ENCODE measurements around the gene TTI1. TPM values are rescaled to one million over a fixed set of nuclear protein-coding genes. Genes with fewer than 3 reads are reported as not detected.
A peak's percentile ranks its signal among the peaks of the same experiment; 100 is the strongest.

TTI1 gene
- total RNA-seq, 1 donor from 2014 or later, result 13.4 TPM

DNA sequence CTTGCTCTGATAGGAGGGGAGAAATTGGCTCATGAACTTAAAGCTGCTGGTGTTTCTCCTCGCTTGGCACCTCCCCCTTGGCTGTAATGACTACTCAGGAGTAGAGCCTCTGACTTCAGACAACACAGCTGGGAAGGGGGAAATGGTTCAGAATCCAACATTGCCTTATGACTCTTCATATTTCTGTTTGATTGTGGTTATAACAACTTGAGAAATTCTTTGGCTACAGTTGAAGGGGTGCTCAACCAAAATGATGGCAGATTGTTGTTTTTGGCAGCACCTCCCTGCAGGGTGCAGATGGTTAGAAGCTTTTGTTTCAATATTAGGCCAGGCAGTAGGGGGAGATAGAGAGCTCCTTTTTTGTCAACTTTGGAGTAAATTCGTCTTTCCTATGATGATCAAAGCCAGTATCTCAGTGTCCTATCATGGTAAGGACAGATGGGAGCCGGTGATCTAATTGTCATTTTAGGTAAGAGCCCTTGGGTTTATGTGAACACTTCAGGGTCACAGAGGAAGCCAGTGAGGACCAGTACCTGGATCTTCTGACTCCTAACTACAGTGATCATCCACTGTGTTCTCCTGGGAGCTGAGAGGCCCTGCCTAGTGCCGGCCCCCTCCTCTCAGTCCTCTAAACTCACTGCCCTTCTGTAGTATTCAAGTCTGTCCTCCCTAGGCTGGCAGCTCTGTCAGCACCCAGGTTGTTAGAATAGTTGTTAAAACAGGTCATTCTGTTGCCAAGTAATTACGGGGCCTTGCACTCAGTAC lies 40.2 kb upstream of the TTI1 start:
- Histone ChIP-seq H3K4me2 (ENCODE audit: low read length) (peak overlapping the region; percentile 30), H3K36me3 (ENCODE audit: insufficient read depth, low read length) (peaks cover 29% of the 10 kb centered on the region), H3K9me3 (ENCODE audit: insufficient read depth, low read depth, low read length) (no peaks in the 10 kb centered on the region), H3K27me3 (ENCODE audit: insufficient read depth, low read length) (no peaks in the 10 kb centered on the region), H4K20me1 (ENCODE audit: insufficient read depth, low read length) (peaks cover 4% of the 10 kb centered on the region), H3K4me3 (ENCODE audit: insufficient read depth, low read depth, low read length) (no peak overlapping the region), H3K9ac (ENCODE audit: low read length) (peak overlapping the region; percentile 4), H3K27ac (ENCODE audit: low read depth, low read length) (peak overlapping the region; percentile 13), H3K4me1 (ENCODE audit: insufficient read depth, low read length) (peaks cover 13% of the 10 kb centered on the region), H2AFZ (ENCODE audit: low read depth, low read length) (no peak overlapping the region), H3K79me2 (ENCODE audit: insufficient read depth, low read length) (peaks cover 14% of the 10 kb centered on the region)
- TF ChIP-seq, protein P1, sequence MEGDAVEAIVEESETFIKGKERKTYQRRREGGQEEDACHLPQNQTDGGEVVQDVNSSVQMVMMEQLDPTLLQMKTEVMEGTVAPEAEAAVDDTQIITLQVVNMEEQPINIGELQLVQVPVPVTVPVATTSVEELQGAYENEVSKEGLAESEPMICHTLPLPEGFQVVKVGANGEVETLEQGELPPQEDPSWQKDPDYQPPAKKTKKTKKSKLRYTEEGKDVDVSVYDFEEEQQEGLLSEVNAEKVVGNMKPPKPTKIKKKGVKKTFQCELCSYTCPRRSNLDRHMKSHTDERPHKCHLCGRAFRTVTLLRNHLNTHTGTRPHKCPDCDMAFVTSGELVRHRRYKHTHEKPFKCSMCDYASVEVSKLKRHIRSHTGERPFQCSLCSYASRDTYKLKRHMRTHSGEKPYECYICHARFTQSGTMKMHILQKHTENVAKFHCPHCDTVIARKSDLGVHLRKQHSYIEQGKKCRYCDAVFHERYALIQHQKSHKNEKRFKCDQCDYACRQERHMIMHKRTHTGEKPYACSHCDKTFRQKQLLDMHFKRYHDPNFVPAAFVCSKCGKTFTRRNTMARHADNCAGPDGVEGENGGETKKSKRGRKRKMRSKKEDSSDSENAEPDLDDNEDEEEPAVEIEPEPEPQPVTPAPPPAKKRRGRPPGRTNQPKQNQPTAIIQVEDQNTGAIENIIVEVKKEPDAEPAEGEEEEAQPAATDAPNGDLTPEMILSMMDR (IDR thresholded peaks at IDR 0.05; ENCODE audit: insufficient read depth, low read depth, low read length), result peak; percentile 91
- TF ChIP-seq EZH2 (IDR thresholded peaks at IDR 0.05; ENCODE audit: insufficient read depth, low read length), result no peak
- no peak overlapping the region for H3K4me3 Mint-ChIP-seq (ENCODE audit: unreplicated experiment)
- peaks cover 70% of the 10 kb centered on the region for H3K36me3 Mint-ChIP-seq (ENCODE audit: low read depth, unreplicated experiment)
- peaks cover 13% of the 10 kb centered on the region for H3K4me1 Mint-ChIP-seq (ENCODE audit: low read depth, unreplicated experiment)
- H3K27me3 Mint-ChIP-seq (ENCODE audit: low read depth, unreplicated experiment), result no peaks in the 10 kb centered on the region
- H3K9me3 Mint-ChIP-seq (ENCODE audit: unreplicated experiment), result peaks cover 21% of the 10 kb centered on the region
- no peak overlapping the region for H3K27ac Mint-ChIP-seq (ENCODE audit: unreplicated experiment)
- DNase-seq (ENCODE audit: low read depth), result peak; percentile 98
- FAIRE-seq, result peak; percentile 89

DNA sequence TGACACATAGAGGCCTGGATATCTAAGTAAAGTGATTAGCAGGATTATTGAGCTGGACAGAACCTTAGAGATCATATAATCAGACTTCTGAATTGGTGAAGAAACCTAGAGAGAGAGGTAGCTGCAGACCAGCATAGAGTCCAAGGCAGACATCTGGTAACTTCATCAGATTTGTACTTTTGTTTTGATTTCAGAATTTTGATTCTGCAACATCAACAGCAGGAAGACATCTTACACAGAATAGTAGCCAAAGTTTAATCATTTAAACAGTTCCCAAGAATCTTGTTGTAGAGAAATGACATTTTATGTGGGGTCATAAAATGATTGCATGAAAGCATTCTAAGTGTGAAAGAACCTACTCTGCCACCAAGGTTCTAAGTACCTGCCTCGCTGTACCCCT lies 39.6 kb upstream of the TTI1 start:
- peak overlapping the region; percentile 11 for H3K27ac ChIP-seq (ENCODE audit: low read depth, low read length)
- H3K9me3 ChIP-seq (ENCODE audit: insufficient read depth, low read depth, low read length), result no peaks in the 10 kb centered on the region
- H3K9ac ChIP-seq (ENCODE audit: low read length), result peak overlapping the region; percentile 4
- H3K27me3 Mint-ChIP-seq (ENCODE audit: low read depth, unreplicated experiment), result no peaks in the 10 kb centered on the region
- peaks cover 29% of the 10 kb centered on the region for H3K36me3 ChIP-seq (ENCODE audit: insufficient read depth, low read length)
- peaks cover 14% of the 10 kb centered on the region for H3K79me2 ChIP-seq (ENCODE audit: insufficient read depth, low read length)
- no peak overlapping the region for H3K4me3 Mint-ChIP-seq (ENCODE audit: unreplicated experiment)
- H3K27me3 ChIP-seq (ENCODE audit: insufficient read depth, low read length), result no peaks in the 10 kb centered on the region
- peaks cover 71% of the 10 kb centered on the region for H3K36me3 Mint-ChIP-seq (ENCODE audit: low read depth, unreplicated experiment)
- TF ChIP-seq, protein P1 (IDR thresholded peaks at IDR 0.05; ENCODE audit: insufficient read depth, low read depth, low read length), result no peak
- no peak for TF ChIP-seq EZH2 (IDR thresholded peaks at IDR 0.05; ENCODE audit: insufficient read depth, low read length)
- H3K4me1 ChIP-seq (ENCODE audit: insufficient read depth, low read length), result peaks cover 13% of the 10 kb centered on the region
- no peak for DNase-seq (ENCODE audit: low read depth)
- no peak overlapping the region for H3K27ac Mint-ChIP-seq (ENCODE audit: unreplicated experiment)
- H3K4me1 Mint-ChIP-seq (ENCODE audit: low read depth, unreplicated experiment), result peaks cover 13% of the 10 kb centered on the region
- peak overlapping the region; percentile 30 for H3K4me2 ChIP-seq (ENCODE audit: low read length)
- no peak overlapping the region for H2AFZ ChIP-seq (ENCODE audit: low read depth, low read length)
- H3K9me3 Mint-ChIP-seq (ENCODE audit: unreplicated experiment), result peaks cover 21% of the 10 kb centered on the region
- H4K20me1 ChIP-seq (ENCODE audit: insufficient read depth, low read length), result peaks cover 4% of the 10 kb centered on the region
- no peak overlapping the region for H3K4me3 ChIP-seq (ENCODE audit: insufficient read depth, low read depth, low read length)
- FAIRE-seq, result no peak
